ENCODE results near the gene SGCD.

DNA sequence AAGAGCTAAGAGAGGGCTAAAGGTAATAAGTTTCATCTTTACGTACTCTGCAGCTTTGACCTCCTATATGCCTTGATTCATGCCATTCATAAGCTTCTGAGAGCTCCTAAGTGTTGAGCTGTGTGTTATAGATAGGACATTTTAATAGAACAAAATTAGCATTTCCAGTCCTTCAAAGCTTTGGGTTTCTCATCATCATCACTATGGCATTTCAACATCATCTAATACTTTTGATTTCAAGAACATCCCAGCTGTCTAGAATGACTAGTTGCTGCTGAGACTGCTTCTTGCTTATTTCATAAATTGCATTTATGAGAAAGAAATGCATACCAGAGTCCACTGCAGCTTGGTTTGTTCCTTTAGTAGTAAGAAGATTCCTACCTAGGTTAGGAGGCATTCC lies 201.7 kb downstream of the SGCD start:
- TF ChIP-seq REST (IDR thresholded peaks at IDR 0.05; ENCODE audit: low read depth, low read length), result no peak
- no peak for TF ChIP-seq POLR2AphosphoS5 (IDR thresholded peaks at IDR 0.05; ENCODE audit: low read depth, low read length)
- no peak for TF ChIP-seq FOSL2 (IDR thresholded peaks at IDR 0.05; ENCODE audit: borderline replicate concordance, low read depth)
- TF ChIP-seq SMC3 (IDR thresholded peaks at IDR 0.05; ENCODE audit: low read depth, low read length), result no peak
- TF ChIP-seq CTCF (IDR thresholded peaks at IDR 0.05), result no peak
- TF ChIP-seq FOXJ3 (CRISPR knock-in tag; IDR thresholded peaks at IDR 0.05), result no peak
- no peak for TF ChIP-seq SIN3A (IDR thresholded peaks at IDR 0.05; ENCODE audit: borderline replicate concordance, low read depth, low read length)
- TF ChIP-seq RCOR1 (IDR thresholded peaks at IDR 0.05; ENCODE audit: low read length), result no peak
- TF ChIP-seq EP300 (IDR thresholded peaks at IDR 0.05; ENCODE audit: borderline replicate concordance in 1 of 2, low read depth in 1 of 2, low read length in 1 of 2), result no peak
- no peak for TF ChIP-seq RFX5 (IDR thresholded peaks at IDR 0.05; ENCODE audit: low read length)

Data from SK-N-SH (cell line).